Erythroblast (primary cell): Measurements from ENCODE around the gene GREB1.

Source experiments
- GATA1 ChIP-seq: IDR thresholded peaks from 2 replicates; pipeline ENCODE4 v1.6.1; 2011; ENCODE audit warnings: low read depth, mild to moderate bottlenecking, control low read depth, low read length, moderate library complexity
- POLR2A ChIP-seq: IDR thresholded peaks from 2 replicates; pipeline ENCODE4 v1.6.1; 2011; ENCODE audit warnings: mild to moderate bottlenecking, low read length

- no peak for TF ChIP-seq POLR2A
- no peak for TF ChIP-seq GATA1
These were observed 12.1 kb upstream of the GREB1 start for GRCh38 chr2:11521775-11522174.
